Activated CD8-positive, alpha-beta memory T cell treated with anti-CD3 and anti-CD28 coated beads for 4 hours (primary cell): ENCODE measurements around the gene RXRA.

Source experiments
- DNase-seq, 2 donors: peaks; one replicate each; pipeline ENCODE4 v3.0.0-alpha.2; 2020; ENCODE audit warnings: low read depth in 2 of 2

Gene RXRA

GRCh38 chr9:134367061-134367460, 40.8 kb downstream of the RXRA start:
- no peak for DNase-seq

GRCh38 chr9:134367791-134368490, 41.7 kb downstream of the RXRA start:
- DNase-seq = no peak

- no peak for DNase-seq
Observed at GRCh38 chr9:134368571-134368970, 42.3 kb downstream of the RXRA start.

- no peak for DNase-seq
Observed at GRCh38 chr9:134369416-134370212, 43.4 kb downstream of the RXRA start.

- DNase-seq = no peak
Observed at GRCh38 chr9:134370213-134370492, 43.9 kb downstream of the RXRA start.

- no peak for DNase-seq
Observed at GRCh38 chr9:134370638-134371037, 44.4 kb downstream of the RXRA start.

GRCh38 chr9:134371731-134372130, 45.5 kb downstream of the RXRA start:
- no peak for DNase-seq

GRCh38 chr9:134372581-134373267, 46.5 kb downstream of the RXRA start:
- DNase-seq = no peak

GRCh38 chr9:134373269-134373668, 47.0 kb downstream of the RXRA start:
- DNase-seq = no peak

- DNase-seq = no peak
Observed at GRCh38 chr9:134373953-134374300, 47.7 kb downstream of the RXRA start.

- no peak for DNase-seq
Observed at GRCh38 chr9:134374301-134375010, 48.2 kb downstream of the RXRA start.

- no peak for DNase-seq
Observed at GRCh38 chr9:134375011-134375390, 48.7 kb downstream of the RXRA start.

- no peak for DNase-seq
Observed at GRCh38 chr9:134375430-134376385, 49.5 kb downstream of the RXRA start.

- no peak for DNase-seq
Observed at GRCh38 chr9:134376386-134377142, 50.3 kb downstream of the RXRA start.

GRCh38 chr9:134377143-134377484, 50.9 kb downstream of the RXRA start:
- DNase-seq = no peak

GRCh38 chr9:134377976-134378375, 51.7 kb downstream of the RXRA start:
- DNase-seq = no peak

- DNase-seq = no peak
Observed at GRCh38 chr9:134378901-134379338, 52.7 kb downstream of the RXRA start.

- DNase-seq = no peak
Observed at GRCh38 chr9:134379831-134380365, 53.6 kb downstream of the RXRA start.

- no peak for DNase-seq
Observed at GRCh38 chr9:134380542-134381271, 54.5 kb downstream of the RXRA start.

GRCh38 chr9:134381272-134381661, 55.0 kb downstream of the RXRA start:
- no peak for DNase-seq
